Nephron progenitor cell (in vitro differentiated cells): Measurements from ENCODE around the gene NABP1.

Experiments
- DNase-seq: peaks from one replicate; pipeline ENCODE4 v3.0.0; 2021
- H3K27ac Mint-ChIP-seq: 2 replicates; pipeline ENCODE4 v1.8.0; 2021; ENCODE audit warnings: mild to moderate bottlenecking, moderate library complexity, mixed read lengths
- H3K27me3 Mint-ChIP-seq: 2 replicates; pipeline ENCODE4 v1.8.0; 2021; ENCODE audit warnings: mild to moderate bottlenecking, low read depth, mixed read lengths; ENCODE audit not compliant: poor library complexity
- H3K36me3 Mint-ChIP-seq: 2 replicates; pipeline ENCODE4 v1.8.0; 2021; ENCODE audit warnings: low read depth, mixed read lengths
- H3K4me1 Mint-ChIP-seq: 2 replicates; pipeline ENCODE4 v1.8.0; 2021; ENCODE audit warnings: mixed read lengths
- H3K4me3 Mint-ChIP-seq: 2 replicates; pipeline ENCODE4 v1.8.0; 2021; ENCODE audit warnings: mild to moderate bottlenecking, moderate library complexity, mixed read lengths
- H3K9me3 Mint-ChIP-seq: 2 replicates; pipeline ENCODE4 v1.8.0; 2021; ENCODE audit warnings: mild to moderate bottlenecking, moderate library complexity, mixed read lengths
- TF ChIP-seq, protein P1 (sequence below): fragments of 200-600 bp; sonication (generic); IDR thresholded peaks from 2 replicates; pipeline ENCODE4 v1.5.0; 2021; ENCODE audit warnings: antibody characterized with exemption

The NABP1 gene

DNA sequence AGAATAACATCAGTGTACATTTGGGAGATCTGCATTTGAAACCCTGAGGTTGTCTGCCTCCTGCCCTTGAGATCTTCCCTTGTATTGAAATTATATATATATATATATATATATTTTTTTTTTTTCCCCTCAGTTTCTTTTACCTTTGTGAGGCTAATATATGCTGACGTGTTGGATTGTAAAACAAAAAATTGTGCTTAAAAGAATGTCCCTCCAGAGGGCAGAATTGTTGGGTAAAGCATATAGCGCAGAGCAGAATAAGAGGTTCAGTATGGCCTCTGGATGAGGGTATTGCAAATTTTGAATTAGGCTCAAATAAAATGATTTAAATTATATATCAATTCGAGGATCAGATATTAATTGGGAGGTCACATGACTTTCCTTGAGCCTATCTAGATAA, 12.4 kb downstream of the NABP1 start:
- H3K36me3 Mint-ChIP-seq = no peaks in the 10 kb centered on the region
- peaks cover 20% of the 10 kb centered on the region for H3K4me1 Mint-ChIP-seq
- TF ChIP-seq, protein P1, sequence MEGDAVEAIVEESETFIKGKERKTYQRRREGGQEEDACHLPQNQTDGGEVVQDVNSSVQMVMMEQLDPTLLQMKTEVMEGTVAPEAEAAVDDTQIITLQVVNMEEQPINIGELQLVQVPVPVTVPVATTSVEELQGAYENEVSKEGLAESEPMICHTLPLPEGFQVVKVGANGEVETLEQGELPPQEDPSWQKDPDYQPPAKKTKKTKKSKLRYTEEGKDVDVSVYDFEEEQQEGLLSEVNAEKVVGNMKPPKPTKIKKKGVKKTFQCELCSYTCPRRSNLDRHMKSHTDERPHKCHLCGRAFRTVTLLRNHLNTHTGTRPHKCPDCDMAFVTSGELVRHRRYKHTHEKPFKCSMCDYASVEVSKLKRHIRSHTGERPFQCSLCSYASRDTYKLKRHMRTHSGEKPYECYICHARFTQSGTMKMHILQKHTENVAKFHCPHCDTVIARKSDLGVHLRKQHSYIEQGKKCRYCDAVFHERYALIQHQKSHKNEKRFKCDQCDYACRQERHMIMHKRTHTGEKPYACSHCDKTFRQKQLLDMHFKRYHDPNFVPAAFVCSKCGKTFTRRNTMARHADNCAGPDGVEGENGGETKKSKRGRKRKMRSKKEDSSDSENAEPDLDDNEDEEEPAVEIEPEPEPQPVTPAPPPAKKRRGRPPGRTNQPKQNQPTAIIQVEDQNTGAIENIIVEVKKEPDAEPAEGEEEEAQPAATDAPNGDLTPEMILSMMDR = no peak
- H3K9me3 Mint-ChIP-seq = no peaks in the 10 kb centered on the region
- no peaks in the 10 kb centered on the region for H3K27me3 Mint-ChIP-seq
- no peak overlapping the region for H3K4me3 Mint-ChIP-seq
- H3K27ac Mint-ChIP-seq = no peak overlapping the region
- no peak for DNase-seq

DNA sequence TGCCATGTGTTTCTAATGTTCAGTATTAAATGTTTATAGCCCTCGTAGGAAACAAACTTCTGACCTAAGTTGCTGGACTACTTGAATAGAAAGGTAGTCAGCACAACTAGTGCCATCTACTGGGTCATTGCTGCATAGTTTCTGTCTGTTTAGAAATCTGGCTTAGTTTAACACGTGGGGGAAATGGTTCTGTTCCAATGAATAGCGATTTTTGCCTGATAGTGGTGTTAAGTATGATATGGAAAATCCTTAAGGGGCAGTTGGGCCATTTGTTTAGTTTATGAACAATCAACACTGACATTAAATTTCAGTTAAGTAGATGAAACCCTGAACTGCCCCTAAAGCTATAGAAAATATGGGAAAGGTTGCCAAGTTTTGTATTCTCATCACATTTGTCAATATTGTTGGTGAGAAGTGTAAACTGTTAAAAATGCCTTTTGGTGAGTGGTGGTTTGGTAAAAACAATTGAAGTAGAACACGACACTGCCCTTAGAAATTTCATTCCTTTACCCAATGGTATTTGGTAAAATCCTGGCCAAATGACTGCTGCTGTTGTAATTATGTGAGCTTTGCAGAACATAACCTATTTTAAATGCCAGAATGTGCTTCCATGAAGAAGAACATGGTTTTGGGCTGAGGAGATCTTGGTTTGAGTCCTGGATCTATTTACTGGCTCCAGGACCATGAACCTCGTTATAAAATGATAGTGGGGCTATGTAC, 13.2 kb downstream of the NABP1 start:
- no peaks in the 10 kb centered on the region for H3K36me3 Mint-ChIP-seq
- TF ChIP-seq, protein P1 = peak; percentile 60
- no peaks in the 10 kb centered on the region for H3K27me3 Mint-ChIP-seq
- no peak overlapping the region for H3K27ac Mint-ChIP-seq
- peaks cover 20% of the 10 kb centered on the region for H3K4me1 Mint-ChIP-seq
- no peak overlapping the region for H3K4me3 Mint-ChIP-seq
- DNase-seq = peak; percentile 28
- H3K9me3 Mint-ChIP-seq = no peaks in the 10 kb centered on the region

DNA sequence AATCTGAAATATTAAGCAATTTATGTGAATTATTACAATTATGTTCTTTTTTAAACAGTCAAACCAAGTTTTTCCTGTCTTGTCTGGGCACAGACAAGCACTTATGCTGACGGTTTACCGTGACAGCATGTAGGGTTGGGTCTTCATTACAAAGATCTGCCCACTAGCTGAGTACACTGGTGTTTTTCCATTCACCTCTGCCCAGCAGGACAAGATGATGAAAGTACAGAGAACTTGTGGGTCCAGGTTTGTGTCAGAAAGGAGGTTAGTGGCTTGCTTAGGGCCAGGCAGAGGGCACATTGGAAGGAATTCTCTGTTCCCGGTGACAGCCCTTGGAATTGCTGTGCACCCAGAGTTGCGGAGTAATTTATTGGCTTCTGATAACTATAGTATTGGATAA, 14.0 kb downstream of the NABP1 start:
- TF ChIP-seq, protein P1 = no peak
- no peaks in the 10 kb centered on the region for H3K27me3 Mint-ChIP-seq
- no peak overlapping the region for H3K4me3 Mint-ChIP-seq
- H3K27ac Mint-ChIP-seq = no peak overlapping the region
- peaks cover 20% of the 10 kb centered on the region for H3K4me1 Mint-ChIP-seq
- H3K9me3 Mint-ChIP-seq = no peaks in the 10 kb centered on the region
- H3K36me3 Mint-ChIP-seq = no peaks in the 10 kb centered on the region
- no peak for DNase-seq

DNA sequence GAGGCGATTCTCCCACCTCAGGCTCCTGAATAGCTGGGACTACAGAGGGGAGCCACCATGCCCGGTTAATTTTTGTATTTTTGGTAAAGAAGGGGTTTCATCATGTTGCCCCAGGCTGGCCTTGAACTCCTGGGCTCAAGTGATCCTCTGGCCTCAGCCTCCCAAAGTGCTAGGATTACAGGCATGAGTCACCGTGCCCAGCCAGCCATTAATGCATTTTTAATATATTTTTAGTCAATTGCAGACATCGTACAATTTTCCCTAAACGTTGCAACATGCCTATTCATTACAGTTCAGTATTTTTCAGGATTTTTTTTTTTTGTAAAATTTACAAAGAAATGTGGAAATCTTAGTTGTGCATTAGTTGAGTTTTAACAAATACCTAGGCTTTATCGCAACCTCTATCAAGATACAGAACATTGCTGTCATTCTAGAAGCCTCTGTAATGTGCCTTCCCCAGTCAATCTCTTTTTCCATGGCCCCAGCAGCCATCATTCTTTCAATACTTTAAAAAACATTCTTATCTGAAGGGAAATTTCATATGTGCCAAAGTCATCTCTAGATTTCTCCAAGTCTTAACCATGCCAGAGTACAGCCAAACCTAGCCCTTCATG, 14.7 kb downstream of the NABP1 start:
- TF ChIP-seq, protein P1 = no peak
- no peak for DNase-seq
- no peak overlapping the region for H3K4me3 Mint-ChIP-seq
- no peaks in the 10 kb centered on the region for H3K27me3 Mint-ChIP-seq
- no peaks in the 10 kb centered on the region for H3K36me3 Mint-ChIP-seq
- H3K27ac Mint-ChIP-seq = no peak overlapping the region
- no peaks in the 10 kb centered on the region for H3K9me3 Mint-ChIP-seq
- H3K4me1 Mint-ChIP-seq = peaks cover 20% of the 10 kb centered on the region

DNA sequence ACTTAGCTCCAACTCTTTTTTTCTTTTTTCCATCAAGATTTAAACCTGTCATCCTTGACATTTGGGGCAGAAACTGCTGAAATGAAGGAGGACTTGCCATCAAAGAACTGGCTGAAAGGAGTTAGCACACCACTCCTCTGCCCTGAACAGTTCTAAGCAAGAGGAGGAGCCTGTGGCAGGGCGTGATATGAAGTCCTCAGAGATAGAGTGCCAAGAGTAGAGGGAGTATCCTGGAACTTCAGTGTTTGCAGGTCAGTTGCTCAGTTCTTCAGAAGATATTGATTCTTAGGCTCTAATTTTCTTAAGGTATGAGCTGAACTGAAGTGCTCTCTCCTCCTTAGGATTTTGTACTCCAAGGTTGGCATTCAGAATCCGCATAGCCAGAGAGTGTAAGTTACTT, 15.2 kb downstream of the NABP1 start:
- DNase-seq = no peak
- TF ChIP-seq, protein P1 = no peak
- H3K9me3 Mint-ChIP-seq = peaks cover 4% of the 10 kb centered on the region
- no peaks in the 10 kb centered on the region for H3K27me3 Mint-ChIP-seq
- peaks cover 20% of the 10 kb centered on the region for H3K4me1 Mint-ChIP-seq
- H3K4me3 Mint-ChIP-seq = no peak overlapping the region
- H3K27ac Mint-ChIP-seq = no peak overlapping the region
- no peaks in the 10 kb centered on the region for H3K36me3 Mint-ChIP-seq

DNA sequence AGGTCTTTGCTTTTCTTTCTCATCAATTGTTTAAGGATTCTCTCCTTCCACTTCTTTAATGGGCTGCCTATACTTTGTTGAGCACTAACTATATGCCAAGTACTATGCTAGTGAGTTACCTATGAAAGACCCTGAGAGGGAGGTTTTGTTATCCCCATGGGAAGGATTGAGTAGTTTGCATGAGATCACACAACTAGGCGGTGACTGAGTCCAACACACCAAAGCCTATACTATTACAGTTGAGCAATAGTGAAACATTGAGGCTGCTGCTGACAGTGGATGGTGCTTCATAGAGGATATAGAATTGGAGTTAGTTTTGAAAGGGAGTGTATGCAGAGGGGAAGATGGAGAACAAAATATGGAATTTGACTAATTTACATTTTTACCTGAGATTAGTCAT, 15.8 kb downstream of the NABP1 start:
- Mint-ChIP-seq H3K4me1 (peaks cover 20% of the 10 kb centered on the region), H3K27me3 (no peaks in the 10 kb centered on the region), H3K36me3 (no peaks in the 10 kb centered on the region), H3K9me3 (peaks cover 7% of the 10 kb centered on the region), H3K4me3 (no peak overlapping the region), H3K27ac (no peak overlapping the region)
- DNase-seq = no peak
- TF ChIP-seq, protein P1 = no peak
